ENCODE measurements around the gene TACC2. TPM values are rescaled to one million over a fixed set of nuclear protein-coding genes. Genes with fewer than 3 reads are reported as not detected.
A peak's percentile ranks its signal among the peaks of the same experiment; 100 is the strongest.

TACC2 gene, protein sequence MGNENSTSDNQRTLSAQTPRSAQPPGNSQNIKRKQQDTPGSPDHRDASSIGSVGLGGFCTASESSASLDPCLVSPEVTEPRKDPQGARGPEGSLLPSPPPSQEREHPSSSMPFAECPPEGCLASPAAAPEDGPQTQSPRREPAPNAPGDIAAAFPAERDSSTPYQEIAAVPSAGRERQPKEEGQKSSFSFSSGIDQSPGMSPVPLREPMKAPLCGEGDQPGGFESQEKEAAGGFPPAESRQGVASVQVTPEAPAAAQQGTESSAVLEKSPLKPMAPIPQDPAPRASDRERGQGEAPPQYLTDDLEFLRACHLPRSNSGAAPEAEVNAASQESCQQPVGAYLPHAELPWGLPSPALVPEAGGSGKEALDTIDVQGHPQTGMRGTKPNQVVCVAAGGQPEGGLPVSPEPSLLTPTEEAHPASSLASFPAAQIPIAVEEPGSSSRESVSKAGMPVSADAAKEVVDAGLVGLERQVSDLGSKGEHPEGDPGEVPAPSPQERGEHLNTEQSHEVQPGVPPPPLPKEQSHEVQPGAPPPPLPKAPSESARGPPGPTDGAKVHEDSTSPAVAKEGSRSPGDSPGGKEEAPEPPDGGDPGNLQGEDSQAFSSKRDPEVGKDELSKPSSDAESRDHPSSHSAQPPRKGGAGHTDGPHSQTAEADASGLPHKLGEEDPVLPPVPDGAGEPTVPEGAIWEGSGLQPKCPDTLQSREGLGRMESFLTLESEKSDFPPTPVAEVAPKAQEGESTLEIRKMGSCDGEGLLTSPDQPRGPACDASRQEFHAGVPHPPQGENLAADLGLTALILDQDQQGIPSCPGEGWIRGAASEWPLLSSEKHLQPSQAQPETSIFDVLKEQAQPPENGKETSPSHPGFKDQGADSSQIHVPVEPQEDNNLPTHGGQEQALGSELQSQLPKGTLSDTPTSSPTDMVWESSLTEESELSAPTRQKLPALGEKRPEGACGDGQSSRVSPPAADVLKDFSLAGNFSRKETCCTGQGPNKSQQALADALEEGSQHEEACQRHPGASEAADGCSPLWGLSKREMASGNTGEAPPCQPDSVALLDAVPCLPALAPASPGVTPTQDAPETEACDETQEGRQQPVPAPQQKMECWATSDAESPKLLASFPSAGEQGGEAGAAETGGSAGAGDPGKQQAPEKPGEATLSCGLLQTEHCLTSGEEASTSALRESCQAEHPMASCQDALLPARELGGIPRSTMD (N-terminal part only)
- total RNA-seq (2021) (15.8 and 19.6 TPM in 2 replicates), Bru-seq, nascent RNA (percentile 50 among the genes with signal in this experiment), BruChase-seq, experiment 1, labeled RNA remaining after a 2-hour chase (percentile 44 among the genes with signal in this experiment), BruChase-seq, experiment 2, labeled RNA remaining after a 6-hour chase (percentile 40 among the genes with signal in this experiment)
- long read RNA-seq, partial matches to known transcripts: 1 of 9 reads
- long read RNA-seq, other reads (novel, unspliced or antisense): 8 of 9 reads

DNA sequence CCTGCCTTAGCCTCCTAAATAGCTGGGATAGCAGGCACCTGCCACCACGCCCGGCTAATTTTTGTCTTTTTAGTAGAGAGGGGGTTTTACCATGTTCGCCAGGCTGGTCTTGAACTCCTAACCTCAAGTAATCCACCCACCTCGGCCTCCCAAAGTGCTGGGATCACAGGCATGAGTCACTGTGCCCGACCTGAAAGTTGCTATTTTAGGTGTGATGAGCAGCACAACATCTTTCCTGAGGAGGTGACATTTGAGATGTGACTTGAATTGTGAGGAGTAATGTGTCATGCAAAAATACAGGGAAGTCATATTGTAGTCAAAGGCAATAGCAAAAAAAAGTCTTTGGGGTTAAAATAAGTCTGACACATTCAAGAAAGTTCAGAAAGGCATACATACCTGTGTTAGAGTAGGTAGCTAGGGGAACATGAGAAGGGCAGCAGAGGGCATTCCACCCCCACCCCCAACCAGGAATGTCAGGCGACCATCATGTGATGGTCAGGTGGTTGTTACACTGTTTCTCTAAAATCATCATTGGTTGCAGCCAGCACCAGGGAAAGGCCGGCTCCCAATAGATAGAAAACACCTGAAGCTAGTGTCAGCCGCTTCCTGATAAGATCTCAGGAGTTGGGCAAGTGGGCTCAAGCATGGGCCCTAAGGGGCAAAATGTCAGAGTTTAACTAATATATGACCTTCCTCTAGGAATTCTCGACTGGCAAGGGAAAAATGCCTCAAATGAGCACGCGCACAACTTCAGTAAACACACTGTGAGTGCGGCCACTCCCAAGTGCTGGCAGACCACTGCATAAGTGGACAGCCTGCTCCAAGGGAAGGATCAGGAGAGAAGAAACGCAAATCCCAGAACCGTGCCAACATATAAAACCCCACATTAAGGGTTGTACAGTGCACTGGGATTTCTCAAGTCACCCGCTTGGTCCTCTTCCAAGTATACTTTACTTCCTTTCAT, at the start of gene TACC2:
TACC2 (plus strand) TSS at position 803 of the 964 bp plus-strand sequence. CDS start 32,819 bp downstream, outside the sequence.
- POLR2A ChIA-PET (ENCODE audit: unreplicated experiment): interaction anchor here (0.6 kb wide), 1 partner anchor 21 kb away, joined by 6 read pairs; no protein-coding TSS in a partner anchor
- Histone ChIP-seq H3F3A (ENCODE audit: insufficient read depth, low read depth) (peaks cover 7% of the 10 kb centered on the region; the same call in 1 of the 2 replicates), H3K27ac (peak within 1 kb of the TSS; percentile 44; the same call in 1 of the 2 replicates), H3K9me2 (ENCODE audit: insufficient read depth) (no peaks in the 10 kb centered on the region), H3K36me3 (ENCODE audit: low read depth) (no peaks in the 10 kb centered on the region), H2AFZ (no peak within 1 kb of the TSS), H3K4me2 (0 out of 2 replicates have a peak within 1 kb of the TSS, but pooled peaks have one; percentile 38), H4K20me1 (ENCODE audit: insufficient read depth) (no peaks in the 10 kb centered on the region), H3K27me3 (ENCODE audit: insufficient read depth, low read depth) (no peaks in the 10 kb centered on the region), H3K4me3 (no peak within 1 kb of the TSS), H3K79me2 (ENCODE audit: low read depth) (no peaks in the 10 kb centered on the region), H3K9me3 (ENCODE audit: insufficient read depth, low read depth) (no peaks in the 10 kb centered on the region), H3K4me1 (replicated peaks; ENCODE audit: insufficient read depth) (peaks cover 3% of the 10 kb centered on the region)
- no peak for DNase-seq
- CTCF ChIA-PET: no interaction called here
- BruUV-seq (replicated peaks): no TSS peak
- intact Hi-C loops (cut with micrococcal nuclease; ENCODE audit: unreplicated experiment): no loop called here
- TF ChIP-seq CTCF (conservative IDR thresholded peaks at IDR 0.05): no peak
- TF ChIP-seq EZH2 (IDR thresholded peaks at IDR 0.05; ENCODE audit: low read depth): no peak

DNA sequence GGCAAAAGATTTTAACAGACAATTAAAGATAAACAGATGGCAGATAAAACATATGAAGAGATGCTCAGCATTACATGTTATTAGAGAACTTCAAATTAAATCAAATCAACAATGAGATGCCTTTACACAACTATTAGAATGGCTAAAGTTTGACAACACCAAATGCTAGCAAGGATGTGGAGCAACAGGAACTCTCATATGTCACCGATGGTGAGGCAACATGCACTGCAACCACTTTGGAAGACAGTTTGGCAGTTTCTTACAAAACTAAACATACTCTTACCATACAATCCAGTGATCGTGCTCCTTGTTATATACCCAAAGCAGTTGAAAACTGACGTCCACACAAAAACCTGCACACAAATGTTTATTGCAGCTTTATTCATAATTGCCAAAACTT, 47.4 kb upstream of the TACC2 start:
- Histone ChIP-seq H2AFZ (no peak overlapping the region), H3K4me1 (replicated peaks; ENCODE audit: insufficient read depth) (0 out of 2 replicates have a peak, but pooled peaks cover 9% of the 10 kb centered on the region), H3K79me2 (ENCODE audit: low read depth) (no peaks in the 10 kb centered on the region), H3K36me3 (ENCODE audit: low read depth) (no peaks in the 10 kb centered on the region), H3K9me3 (ENCODE audit: insufficient read depth, low read depth) (no peaks in the 10 kb centered on the region), H3F3A (ENCODE audit: insufficient read depth, low read depth) (peaks cover 5% of the 10 kb centered on the region; the same call in 1 of the 2 replicates), H3K9me2 (ENCODE audit: insufficient read depth) (no peaks in the 10 kb centered on the region), H3K27me3 (ENCODE audit: insufficient read depth, low read depth) (no peaks in the 10 kb centered on the region), H3K4me3 (no peak overlapping the region), H3K27ac (no peak overlapping the region), H4K20me1 (ENCODE audit: insufficient read depth) (no peaks in the 10 kb centered on the region), H3K4me2 (no peak overlapping the region)
- POLR2A ChIA-PET (ENCODE audit: unreplicated experiment): no interaction called here
- no TSS peak for BruUV-seq (replicated peaks)
- TF ChIP-seq CTCF (conservative IDR thresholded peaks at IDR 0.05) (no peak), EZH2 (IDR thresholded peaks at IDR 0.05; ENCODE audit: low read depth) (no peak)
- CTCF ChIA-PET: no interaction called here
- DNase-seq: no peak
- intact Hi-C loops (cut with micrococcal nuclease; ENCODE audit: unreplicated experiment): no loop called here
